Liver (tissue), 9 donors: ENCODE measurements around the gene WASF1. TPM values are rescaled to one million over a fixed set of nuclear protein-coding genes. Genes with fewer than 3 reads are reported as not detected.

Experiments
- DNase-seq: peaks from one replicate; pipeline ENCODE4 v3.0.0-alpha.2; 2017; ENCODE audit warnings: low spot score
- H3K27ac ChIP-seq, 2 donors: one replicate each; pipeline ENCODE4 v1.7.0; 2013; ENCODE audit warnings: inconsistent platforms in 2 of 2, low read length in 2 of 2, control low read depth in 1 of 2, low read depth in 1 of 2, mild to moderate bottlenecking in 1 of 2
- H3K27me3 ChIP-seq, 4 donors: one replicate each; pipeline versions ENCODE4 v1.6.1 to v1.7.0; 2013; ENCODE audit warnings: low read length in 3 of 4, inconsistent platforms in 1 of 4, mild to moderate bottlenecking in 1 of 4, moderate library complexity in 1 of 4; ENCODE audit not compliant: control insufficient read depth in 4 of 4, insufficient read depth in 4 of 4
- H3K36me3 ChIP-seq, 4 donors: one replicate each; pipeline versions ENCODE4 v1.6.1 to v1.7.0; 2013; ENCODE audit warnings: low read length in 3 of 4, mild to moderate bottlenecking in 3 of 4, low read depth in 1 of 4, moderate library complexity in 1 of 4; ENCODE audit not compliant: control insufficient read depth in 4 of 4, insufficient read depth in 3 of 4
- H3K4me1 ChIP-seq, 4 donors: one replicate each; pipeline versions ENCODE4 v1.6.1 to v1.7.0; 2013; ENCODE audit warnings: low read length in 3 of 4, mild to moderate bottlenecking in 3 of 4, moderate library complexity in 1 of 4; ENCODE audit not compliant: control insufficient read depth in 4 of 4, insufficient read depth in 4 of 4
- H3K4me3 ChIP-seq, 3 donors: one replicate each; pipeline versions ENCODE4 v1.6.1 to v1.7.0; 2013; ENCODE audit warnings: low read length in 3 of 3, control low read depth in 1 of 3, low read depth in 1 of 3, mild to moderate bottlenecking in 1 of 3
- H3K9ac ChIP-seq, 2 donors: one replicate each; pipeline ENCODE4 v1.7.0; 2013; ENCODE audit warnings: low read length in 2 of 2, mild to moderate bottlenecking in 2 of 2, moderate library complexity in 2 of 2, control low read depth in 1 of 2, low read depth in 1 of 2
- H3K9me3 ChIP-seq, 4 donors: one replicate each; pipeline versions ENCODE4 v1.6.1 to v1.7.0; 2013; ENCODE audit warnings: low read length in 3 of 4; ENCODE audit not compliant: control insufficient read depth in 4 of 4
- ATF3 ChIP-seq: IDR thresholded peaks from 2 replicates; pipeline ENCODE4 v1.6.1; 2016; ENCODE audit warnings: antibody characterized with exemption
- FOXA1 ChIP-seq: IDR thresholded peaks from 2 replicates; pipeline ENCODE4 v1.6.1; 2016; ENCODE audit warnings: antibody characterized with exemption
- GABPA ChIP-seq, 2 donors: IDR thresholded peaks in 1 of 2; conservative IDR thresholded peaks in 1 of 2; 2 replicates each; pipeline ENCODE4 v1.6.1; 2016; ENCODE audit warnings: antibody characterized with exemption in 2 of 2, mild to moderate bottlenecking in 1 of 2, moderate library complexity in 1 of 2
- HNF4G ChIP-seq: IDR thresholded peaks from 2 replicates; pipeline ENCODE4 v1.6.1; 2016; ENCODE audit warnings: antibody characterized with exemption
- JUND ChIP-seq, 2 donors: IDR thresholded peaks; 2 replicates each; pipeline ENCODE4 v1.6.1; 2016; ENCODE audit warnings: antibody characterized with exemption in 2 of 2
- NR2F2 ChIP-seq: IDR thresholded peaks from 2 replicates; pipeline ENCODE4 v1.6.1; 2016; ENCODE audit warnings: antibody characterized with exemption
- TAF1 ChIP-seq: conservative IDR thresholded peaks from 2 replicates; pipeline ENCODE4 v1.6.1; 2016; ENCODE audit warnings: antibody characterized with exemption, mild to moderate bottlenecking
- YY1 ChIP-seq: IDR thresholded peaks from 2 replicates; pipeline ENCODE4 v1.6.1; 2016; ENCODE audit warnings: antibody characterized with exemption, mild to moderate bottlenecking
- WGBS: extraction: QIAGEN DNeasy Blood & Tissue Kit; methylation state at CpG from one replicate; pipeline ENCODE4 v1.1.7; 2013; 5-methylcytosine and 5-hydroxymethylcytosine counted together
- polyA plus RNA-seq, 2 donors: library from polyadenylated mRNA; stranded (reverse) in 1 of 2; unstranded in 1 of 2; fragments of 200-250 nt in 1 of 2; fragments of >200 nt in 1 of 2; fragmentation: Nextera tagmentation in 1 of 2; extraction: Ambion mirVana in 1 of 2; gene quantifications; one replicate each; pipeline versions ENCODE4 v1.2.1 to v1.2.3, GENCODE V29; 2013 to 2015
- total RNA-seq, 2 donors: library from RNA; depleted of rRNA; stranded (reverse); fragments of >200 nt; gene quantifications; one replicate each; pipeline ENCODE4 v1.2.3, GENCODE V29; 2014
- TF ChIP-seq, protein P1 (sequence below): IDR thresholded peaks from 2 replicates; pipeline ENCODE4 v1.6.1; 2016; ENCODE audit warnings: antibody characterized with exemption, mild to moderate bottlenecking
- TF ChIP-seq, protein P2 (sequence below): IDR thresholded peaks from 2 replicates; pipeline ENCODE4 v1.6.1; 2016; ENCODE audit warnings: antibody characterized with exemption
- donor health status: healthy.
- donor health status: healthy.
- donor health status: healthy.
- donor health status: healthy.
- donor health status: healthy.

Gene WASF1
- total and polyA plus RNA-seq, 4 donors: 3.2 to 5.5 (median 3.4) TPM

DNA sequence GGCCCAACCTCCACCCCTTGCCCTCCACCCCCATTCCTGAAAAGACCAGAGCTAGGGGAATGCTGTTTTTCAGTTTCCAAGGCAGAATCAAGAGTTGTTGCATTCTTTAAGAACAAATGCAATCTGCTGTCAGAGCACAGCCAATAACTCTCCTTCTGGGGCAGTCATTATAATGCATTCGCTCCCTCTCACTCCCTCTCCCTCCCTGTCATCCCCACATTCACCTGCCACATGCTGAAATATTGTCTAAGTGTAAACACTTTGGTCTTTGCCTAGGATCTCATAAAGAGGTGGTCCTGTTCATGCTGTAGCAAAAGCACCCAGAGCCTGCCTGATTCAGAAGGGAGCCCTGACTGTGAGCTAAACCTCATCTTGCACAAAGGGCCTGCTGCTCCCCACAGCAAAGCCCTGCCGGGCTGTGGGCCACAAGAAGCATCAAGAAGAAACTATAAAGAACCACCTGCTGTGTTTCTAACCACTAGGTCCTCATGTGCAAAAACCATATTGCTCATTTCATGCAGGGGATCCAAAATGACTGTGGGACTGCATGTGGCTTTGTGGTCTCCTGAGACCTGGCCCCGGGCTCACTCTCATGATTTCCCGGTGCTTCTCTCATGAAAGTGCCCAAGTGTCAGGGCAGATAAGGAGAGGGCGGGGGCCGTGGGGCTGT lies 115.7 kb downstream of the WASF1 start (continued):
- no peak for TF ChIP-seq ATF3
- TF ChIP-seq FOXA1: no peak

DNA sequence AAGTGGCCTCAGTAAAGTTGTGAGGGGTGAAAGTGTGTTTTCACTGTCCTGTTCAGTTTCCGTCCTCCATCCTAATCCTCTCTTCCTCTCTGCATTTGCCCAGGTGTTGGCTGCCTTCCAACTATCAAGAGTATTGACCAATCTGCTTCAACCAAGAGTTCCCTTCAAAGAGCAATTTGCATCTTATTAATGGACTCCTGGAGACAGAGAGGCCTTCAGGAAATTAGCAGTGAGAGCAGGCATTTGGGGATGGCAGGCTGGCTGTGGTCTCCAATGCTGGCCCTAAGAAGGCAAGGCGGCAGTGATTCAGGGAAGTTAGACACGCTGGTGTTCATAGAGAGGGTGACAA lies 124.1 kb downstream of the WASF1 start:
- H3K27me3 ChIP-seq: no peaks in the 10 kb centered on the region
- TF ChIP-seq GABPA (IDR thresholded peaks at IDR 0.05 in 1 of 2, conservative IDR thresholded peaks at IDR 0.05 in 1 of 2): no peak
- TF ChIP-seq JUND (IDR thresholded peaks at IDR 0.05): no peak
- H3K9ac ChIP-seq: no peak overlapping the region
- no peak overlapping the region for H3K4me3 ChIP-seq
- no peaks in the 10 kb centered on the region for H3K4me1 ChIP-seq
- H3K27ac ChIP-seq: no peak overlapping the region
- H3K36me3 ChIP-seq: no peaks in the 10 kb centered on the region
- DNase-seq: no peak
- H3K9me3 ChIP-seq: no peaks in the 10 kb centered on the region
- 70% methylated on average over 3 of the region's 3 CpGs for WGBS

DNA sequence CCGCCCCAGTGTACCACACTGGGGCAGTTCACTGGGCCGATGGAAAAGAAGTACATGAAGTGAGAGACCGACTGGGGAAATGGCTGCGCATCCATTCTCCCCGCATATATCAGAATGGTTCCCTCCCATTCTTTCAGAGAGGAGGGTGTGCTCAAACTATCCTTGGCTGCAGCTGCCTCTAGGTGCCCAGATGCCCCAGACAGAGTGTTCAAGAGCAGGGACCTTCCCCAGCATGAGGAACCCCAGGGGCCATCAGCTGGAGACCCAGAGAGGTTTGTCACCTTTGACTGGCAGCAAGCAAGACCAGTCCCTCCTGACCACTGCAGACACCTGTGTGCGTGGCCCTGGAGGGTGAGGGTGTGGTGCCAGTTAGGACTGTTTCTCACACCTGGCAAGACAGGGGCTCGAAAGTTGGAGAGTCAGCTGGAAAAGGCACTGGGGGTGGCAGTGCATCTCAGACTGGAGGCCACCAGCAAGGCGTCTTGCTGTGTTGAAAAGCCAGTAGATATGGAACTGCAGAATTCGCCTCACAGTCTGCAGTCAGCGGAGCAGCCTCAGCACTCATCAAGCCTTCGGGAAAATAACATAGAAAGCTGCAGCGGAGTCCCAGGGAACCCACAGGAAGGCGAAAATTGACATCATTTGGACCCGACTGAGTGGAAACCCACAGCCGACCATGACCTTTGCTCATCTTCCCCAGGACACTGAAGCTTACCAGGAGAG lies 124.6 kb downstream of the WASF1 start:
- no peak overlapping the region for H3K27ac ChIP-seq
- no peaks in the 10 kb centered on the region for H3K36me3 ChIP-seq
- no peaks in the 10 kb centered on the region for H3K9me3 ChIP-seq
- H3K4me3 ChIP-seq: no peak overlapping the region
- no peak for DNase-seq
- WGBS: 79% methylated on average over 15 of the region's 15 CpGs
- no peaks in the 10 kb centered on the region for H3K4me1 ChIP-seq
- H3K9ac ChIP-seq: no peak overlapping the region
- H3K27me3 ChIP-seq: no peaks in the 10 kb centered on the region
- no peak for TF ChIP-seq TAF1
- no peak for TF ChIP-seq NR2F2
- no peak for TF ChIP-seq YY1
- TF ChIP-seq GABPA (IDR thresholded peaks at IDR 0.05 in 1 of 2, conservative IDR thresholded peaks at IDR 0.05 in 1 of 2): no peak
- TF ChIP-seq, protein P1, sequence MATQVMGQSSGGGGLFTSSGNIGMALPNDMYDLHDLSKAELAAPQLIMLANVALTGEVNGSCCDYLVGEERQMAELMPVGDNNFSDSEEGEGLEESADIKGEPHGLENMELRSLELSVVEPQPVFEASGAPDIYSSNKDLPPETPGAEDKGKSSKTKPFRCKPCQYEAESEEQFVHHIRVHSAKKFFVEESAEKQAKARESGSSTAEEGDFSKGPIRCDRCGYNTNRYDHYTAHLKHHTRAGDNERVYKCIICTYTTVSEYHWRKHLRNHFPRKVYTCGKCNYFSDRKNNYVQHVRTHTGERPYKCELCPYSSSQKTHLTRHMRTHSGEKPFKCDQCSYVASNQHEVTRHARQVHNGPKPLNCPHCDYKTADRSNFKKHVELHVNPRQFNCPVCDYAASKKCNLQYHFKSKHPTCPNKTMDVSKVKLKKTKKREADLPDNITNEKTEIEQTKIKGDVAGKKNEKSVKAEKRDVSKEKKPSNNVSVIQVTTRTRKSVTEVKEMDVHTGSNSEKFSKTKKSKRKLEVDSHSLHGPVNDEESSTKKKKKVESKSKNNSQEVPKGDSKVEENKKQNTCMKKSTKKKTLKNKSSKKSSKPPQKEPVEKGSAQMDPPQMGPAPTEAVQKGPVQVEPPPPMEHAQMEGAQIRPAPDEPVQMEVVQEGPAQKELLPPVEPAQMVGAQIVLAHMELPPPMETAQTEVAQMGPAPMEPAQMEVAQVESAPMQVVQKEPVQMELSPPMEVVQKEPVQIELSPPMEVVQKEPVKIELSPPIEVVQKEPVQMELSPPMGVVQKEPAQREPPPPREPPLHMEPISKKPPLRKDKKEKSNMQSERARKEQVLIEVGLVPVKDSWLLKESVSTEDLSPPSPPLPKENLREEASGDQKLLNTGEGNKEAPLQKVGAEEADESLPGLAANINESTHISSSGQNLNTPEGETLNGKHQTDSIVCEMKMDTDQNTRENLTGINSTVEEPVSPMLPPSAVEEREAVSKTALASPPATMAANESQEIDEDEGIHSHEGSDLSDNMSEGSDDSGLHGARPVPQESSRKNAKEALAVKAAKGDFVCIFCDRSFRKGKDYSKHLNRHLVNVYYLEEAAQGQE: no peak
- TF ChIP-seq HNF4G: no peak
- TF ChIP-seq, protein P2, sequence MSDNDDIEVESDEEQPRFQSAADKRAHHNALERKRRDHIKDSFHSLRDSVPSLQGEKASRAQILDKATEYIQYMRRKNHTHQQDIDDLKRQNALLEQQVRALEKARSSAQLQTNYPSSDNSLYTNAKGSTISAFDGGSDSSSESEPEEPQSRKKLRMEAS: no peak
